ENCODE data around the gene ZNF184.

The ZNF184 gene

DNA sequence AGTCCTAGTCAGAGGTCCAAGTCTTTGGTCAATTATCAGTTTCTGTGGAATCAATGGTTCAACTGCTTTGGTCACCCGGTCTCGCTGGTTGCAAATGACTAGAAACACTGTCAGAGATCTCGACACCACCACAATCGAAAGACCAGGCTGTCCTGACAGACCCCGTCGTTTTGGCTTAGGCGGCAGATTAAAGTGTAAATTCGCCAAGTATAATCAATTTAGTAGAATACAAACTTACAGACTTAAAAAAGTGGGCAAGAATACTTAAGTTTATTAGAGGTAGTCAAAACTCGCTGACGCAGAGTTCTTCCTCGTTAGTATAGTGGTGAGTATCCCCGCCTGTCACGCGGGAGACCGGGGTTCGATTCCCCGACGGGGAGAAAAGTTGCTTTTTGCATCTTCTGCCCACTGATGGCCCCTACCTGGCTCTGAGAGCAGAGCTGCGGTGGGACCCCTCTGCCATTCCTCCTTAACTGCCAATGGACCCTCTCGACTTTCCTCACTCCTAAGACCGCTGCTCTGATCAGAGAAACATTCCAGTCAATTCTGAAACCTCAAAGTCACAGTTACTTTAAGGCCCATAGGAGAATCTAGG, 30.6 kb upstream of the ZNF184 start:
- Histone ChIP-seq H3K4me3 (ENCODE audit: low read depth, low read length) (peak overlapping the region; percentile 86), H3K9me3 (ENCODE audit: control insufficient read depth, insufficient read depth, low read length) (no peaks in the 10 kb centered on the region), H3K9ac (ENCODE audit: low read depth, low read length) (peak overlapping the region; percentile 37), H3K36me3 (ENCODE audit: control insufficient read depth, insufficient read depth, low read length) (no peaks in the 10 kb centered on the region), H3K27ac (ENCODE audit: low read depth, low read length) (peak overlapping the region; percentile 61), H3K4me1 (ENCODE audit: control insufficient read depth, insufficient read depth, low read length) (peaks cover 9% of the 10 kb centered on the region), H3K27me3 (ENCODE audit: control insufficient read depth, insufficient read depth, low read length) (no peaks in the 10 kb centered on the region)

DNA sequence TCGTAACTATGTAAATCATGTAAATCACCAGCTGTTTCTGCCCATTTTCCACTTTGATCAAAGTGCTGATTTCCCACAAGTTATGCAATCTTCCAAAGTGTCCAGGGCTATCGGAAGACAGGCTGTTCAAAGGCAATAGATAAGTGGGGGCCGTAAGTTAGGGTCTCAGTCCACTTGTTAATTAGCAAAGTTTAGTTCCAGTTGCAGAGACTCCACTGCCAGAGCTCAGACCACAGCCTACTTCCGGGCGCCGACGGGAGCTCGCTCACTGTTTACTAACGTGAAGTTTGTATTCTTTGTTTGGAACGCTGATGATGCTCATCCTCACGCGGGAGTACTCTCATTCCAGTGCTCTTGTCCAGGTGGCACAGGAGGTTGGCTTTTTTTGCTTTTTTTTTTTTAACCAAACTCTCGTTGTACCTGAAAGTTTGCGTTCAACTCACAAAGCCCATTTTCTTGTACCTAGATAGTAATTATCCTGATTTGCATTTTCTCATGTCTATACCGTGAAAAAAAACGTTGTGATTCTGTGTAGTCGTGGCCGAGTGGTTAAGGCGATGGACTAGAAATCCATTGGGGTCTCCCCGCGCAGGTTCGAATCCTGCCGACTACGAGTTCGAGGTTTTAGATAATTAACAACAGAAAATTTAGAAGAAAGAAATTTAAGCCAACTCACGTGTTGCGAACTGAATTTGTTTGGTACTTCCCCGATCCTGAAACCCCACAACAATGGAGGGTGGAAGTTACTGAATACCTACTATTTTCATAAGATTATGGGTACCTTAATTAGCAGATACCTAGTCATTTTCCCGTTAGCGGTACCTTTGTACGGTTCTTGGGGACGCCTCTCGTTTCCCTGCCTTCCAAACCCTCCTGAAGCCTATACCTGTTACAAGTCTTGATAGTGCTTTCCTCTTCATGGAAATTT, 29.9 kb upstream of the ZNF184 start:
- Histone ChIP-seq H3K27me3 (ENCODE audit: control insufficient read depth, insufficient read depth, low read length) (no peaks in the 10 kb centered on the region), H3K36me3 (ENCODE audit: control insufficient read depth, insufficient read depth, low read length) (no peaks in the 10 kb centered on the region), H3K27ac (ENCODE audit: low read depth, low read length) (peak overlapping the region; percentile 61), H3K9ac (ENCODE audit: low read depth, low read length) (peak overlapping the region; percentile 47), H3K9me3 (ENCODE audit: control insufficient read depth, insufficient read depth, low read length) (no peaks in the 10 kb centered on the region), H3K4me3 (ENCODE audit: low read depth, low read length) (peak overlapping the region; percentile 86), H3K4me1 (ENCODE audit: control insufficient read depth, insufficient read depth, low read length) (peaks cover 9% of the 10 kb centered on the region)

DNA sequence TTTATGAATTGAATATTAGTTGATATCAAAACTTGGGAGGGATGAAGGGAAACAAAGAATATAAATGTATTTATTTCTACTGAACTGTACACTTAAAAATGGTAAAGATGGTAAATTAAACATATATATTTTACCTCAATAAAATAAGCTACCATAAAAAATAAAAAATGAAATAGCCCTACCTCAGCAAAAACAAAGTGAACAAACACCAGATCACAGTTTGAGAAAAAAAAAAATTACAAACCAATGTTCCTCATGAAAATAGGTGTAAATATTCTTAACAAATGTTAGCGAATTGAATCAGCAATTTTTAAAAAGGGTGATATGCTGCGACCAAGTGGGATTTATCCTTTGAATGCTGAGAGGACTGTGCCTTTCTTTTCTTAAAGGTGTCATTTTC, 28.3 kb upstream of the ZNF184 start:
- no peaks in the 10 kb centered on the region for H3K9me3 ChIP-seq (ENCODE audit: control insufficient read depth, insufficient read depth, low read length)
- H3K27ac ChIP-seq (ENCODE audit: low read depth, low read length): no peak overlapping the region
- peak overlapping the region; percentile 86; the same call in 1 of the 2 replicates for H3K4me3 ChIP-seq (ENCODE audit: low read depth, low read length)
- no peak overlapping the region for H3K9ac ChIP-seq (ENCODE audit: low read depth, low read length)
- H3K27me3 ChIP-seq (ENCODE audit: control insufficient read depth, insufficient read depth, low read length): no peaks in the 10 kb centered on the region
- H3K36me3 ChIP-seq (ENCODE audit: control insufficient read depth, insufficient read depth, low read length): no peaks in the 10 kb centered on the region
- H3K4me1 ChIP-seq (ENCODE audit: control insufficient read depth, insufficient read depth, low read length): peaks cover 9% of the 10 kb centered on the region

DNA sequence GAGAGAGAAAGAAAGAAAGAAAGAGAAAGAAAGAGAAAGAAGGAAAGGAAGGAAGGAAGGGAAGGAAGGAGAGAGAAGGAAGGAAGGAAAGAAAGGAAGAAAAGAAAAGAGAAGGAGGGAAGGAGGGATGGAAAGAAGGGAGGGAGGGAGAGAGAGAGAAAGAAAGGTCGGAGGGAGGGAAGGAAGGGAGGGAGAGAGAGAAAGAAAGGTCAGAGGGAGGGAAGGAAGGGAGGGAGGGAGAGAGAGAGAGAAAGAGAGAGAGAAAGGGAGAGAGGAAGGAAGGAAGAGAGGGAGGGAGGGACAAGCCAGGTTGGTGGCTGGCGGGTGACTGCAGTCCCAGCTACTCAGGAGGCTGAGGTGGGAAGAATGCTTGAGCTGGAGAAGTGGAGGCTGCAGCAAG, 27.3 kb upstream of the ZNF184 start:
- H3K36me3 ChIP-seq (ENCODE audit: control insufficient read depth, insufficient read depth, low read length): no peaks in the 10 kb centered on the region
- no peaks in the 10 kb centered on the region for H3K27me3 ChIP-seq (ENCODE audit: control insufficient read depth, insufficient read depth, low read length)
- H3K9ac ChIP-seq (ENCODE audit: low read depth, low read length): no peak overlapping the region
- peaks cover 2% of the 10 kb centered on the region; the same call in 1 of the 2 replicates for H3K4me1 ChIP-seq (ENCODE audit: control insufficient read depth, insufficient read depth, low read length)
- H3K27ac ChIP-seq (ENCODE audit: low read depth, low read length): no peak overlapping the region
- H3K4me3 ChIP-seq (ENCODE audit: low read depth, low read length): peak overlapping the region; percentile 57
- no peaks in the 10 kb centered on the region for H3K9me3 ChIP-seq (ENCODE audit: control insufficient read depth, insufficient read depth, low read length)

DNA sequence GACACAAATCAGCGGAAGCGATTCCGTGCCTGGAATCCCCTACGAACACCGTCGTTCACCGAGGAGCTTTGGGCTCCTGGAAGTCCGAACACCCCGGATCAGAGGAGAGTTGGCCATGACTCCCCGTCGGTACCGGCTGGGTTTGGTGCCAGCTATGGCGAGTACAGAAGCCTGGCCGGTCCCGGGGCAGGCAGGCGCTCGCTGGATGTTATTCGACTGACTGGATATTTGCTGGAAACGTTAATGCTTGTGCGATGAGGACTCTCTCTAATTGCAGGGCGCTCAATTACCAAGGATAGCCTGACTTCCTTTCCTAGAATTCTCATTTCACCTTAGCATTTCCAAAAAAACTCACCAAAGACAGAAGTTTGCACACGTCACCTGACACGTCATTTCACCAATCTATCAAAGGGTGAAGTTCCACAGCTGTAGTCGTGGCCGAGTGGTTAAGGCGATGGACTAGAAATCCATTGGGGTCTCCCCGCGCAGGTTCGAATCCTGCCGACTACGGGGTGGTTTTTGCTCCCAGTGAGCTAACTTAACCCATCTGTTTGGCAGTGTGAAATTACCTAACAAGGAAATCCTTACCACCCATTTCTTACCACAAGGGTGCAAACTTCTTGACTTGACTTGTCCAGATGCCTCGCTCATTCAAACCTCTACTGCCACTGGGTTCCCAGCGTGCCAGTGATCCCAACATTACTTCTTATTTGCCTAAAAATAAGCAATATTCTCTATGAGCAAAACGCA, 22.7 kb upstream of the ZNF184 start:
- Histone ChIP-seq H3K27ac (ENCODE audit: low read depth, low read length) (no peak overlapping the region), H3K27me3 (ENCODE audit: control insufficient read depth, insufficient read depth, low read length) (peaks cover 10% of the 10 kb centered on the region), H3K9me3 (ENCODE audit: control insufficient read depth, insufficient read depth, low read length) (no peaks in the 10 kb centered on the region), H3K9ac (ENCODE audit: low read depth, low read length) (peak overlapping the region; percentile 32; the same call in 1 of the 2 replicates), H3K36me3 (ENCODE audit: control insufficient read depth, insufficient read depth, low read length) (no peaks in the 10 kb centered on the region), H3K4me1 (ENCODE audit: control insufficient read depth, insufficient read depth, low read length) (no peaks in the 10 kb centered on the region), H3K4me3 (ENCODE audit: low read depth, low read length) (peak overlapping the region; percentile 91)

DNA sequence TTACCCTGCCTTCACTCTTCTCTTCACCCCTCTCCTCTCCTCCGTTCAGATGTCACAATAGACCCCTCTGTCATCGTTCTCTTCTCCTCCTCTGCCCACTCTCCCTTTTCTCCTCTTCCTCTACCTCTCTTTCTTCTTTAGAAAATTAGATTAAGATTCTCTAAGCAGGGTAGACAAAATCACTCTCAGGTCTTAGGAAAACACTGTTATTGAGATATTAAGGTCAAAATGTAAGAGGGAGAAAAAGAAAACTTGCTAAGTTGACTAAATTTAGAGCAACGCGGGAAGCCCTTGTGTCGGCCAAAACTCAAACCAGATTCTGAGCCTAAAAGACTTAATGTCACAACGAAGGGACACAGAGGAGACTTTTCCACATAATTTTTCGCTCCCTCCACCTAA, 22.1 kb upstream of the ZNF184 start:
- H3K27ac ChIP-seq (ENCODE audit: low read depth, low read length): no peak overlapping the region
- peak overlapping the region; percentile 32; the same call in 1 of the 2 replicates for H3K9ac ChIP-seq (ENCODE audit: low read depth, low read length)
- peaks cover 10% of the 10 kb centered on the region for H3K27me3 ChIP-seq (ENCODE audit: control insufficient read depth, insufficient read depth, low read length)
- H3K9me3 ChIP-seq (ENCODE audit: control insufficient read depth, insufficient read depth, low read length): no peaks in the 10 kb centered on the region
- peak overlapping the region; percentile 91 for H3K4me3 ChIP-seq (ENCODE audit: low read depth, low read length)
- H3K36me3 ChIP-seq (ENCODE audit: control insufficient read depth, insufficient read depth, low read length): no peaks in the 10 kb centered on the region
- no peaks in the 10 kb centered on the region for H3K4me1 ChIP-seq (ENCODE audit: control insufficient read depth, insufficient read depth, low read length)

DNA sequence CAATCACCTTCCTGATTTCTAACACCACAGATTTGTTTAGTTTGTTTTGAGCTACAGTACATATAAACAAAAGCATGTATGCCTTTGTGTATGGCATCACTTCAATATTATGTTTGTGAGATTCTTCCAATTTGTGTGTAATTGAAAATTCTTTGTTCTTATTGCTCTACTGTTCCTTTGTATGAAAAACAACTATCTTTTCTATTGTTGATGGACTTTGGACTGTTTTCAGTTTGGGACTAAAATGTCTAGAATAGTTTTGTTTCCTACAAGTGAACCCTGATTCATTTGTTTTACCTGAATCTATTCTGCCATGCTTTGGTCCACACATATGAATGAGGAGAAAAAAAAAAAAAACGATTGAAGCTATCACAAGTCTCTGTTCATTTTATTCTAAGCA, 21.2 kb upstream of the ZNF184 start:
- Histone ChIP-seq H3K36me3 (ENCODE audit: control insufficient read depth, insufficient read depth, low read length) (no peaks in the 10 kb centered on the region), H3K9me3 (ENCODE audit: control insufficient read depth, insufficient read depth, low read length) (no peaks in the 10 kb centered on the region), H3K27ac (ENCODE audit: low read depth, low read length) (no peak overlapping the region), H3K27me3 (ENCODE audit: control insufficient read depth, insufficient read depth, low read length) (peaks cover 10% of the 10 kb centered on the region), H3K4me3 (ENCODE audit: low read depth, low read length) (no peak overlapping the region; the same call in 1 of the 2 replicates), H3K9ac (ENCODE audit: low read depth, low read length) (no peak overlapping the region), H3K4me1 (ENCODE audit: control insufficient read depth, insufficient read depth, low read length) (no peaks in the 10 kb centered on the region)

DNA sequence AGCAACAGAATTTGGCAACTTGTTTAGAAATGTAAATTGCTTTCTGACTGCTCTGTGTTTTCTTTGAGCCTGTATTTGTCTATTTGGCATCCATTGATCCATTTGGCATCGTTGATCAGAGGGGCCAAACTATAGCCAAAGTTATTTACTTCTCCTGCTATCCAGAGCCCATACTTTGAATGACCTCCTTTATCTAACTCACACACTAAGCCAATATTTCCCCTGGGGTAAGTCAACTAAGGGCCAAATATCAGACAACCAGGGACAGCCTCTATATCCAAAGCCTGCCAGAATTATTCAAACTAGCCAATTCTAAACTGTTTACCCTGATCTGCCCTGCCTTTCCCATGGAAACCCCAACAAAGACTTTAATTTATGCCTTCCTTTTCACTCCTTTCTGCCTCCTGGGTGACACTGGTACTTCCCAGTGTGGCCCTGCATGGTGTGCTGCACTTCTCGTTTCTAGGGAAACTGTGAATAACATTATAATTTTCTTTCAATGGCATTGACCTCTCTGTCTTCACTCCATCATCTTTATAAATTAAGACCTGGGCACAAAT, 19.8 kb upstream of the ZNF184 start:
- Histone ChIP-seq H3K4me1 (ENCODE audit: control insufficient read depth, insufficient read depth, low read length) (no peaks in the 10 kb centered on the region), H3K9me3 (ENCODE audit: control insufficient read depth, insufficient read depth, low read length) (no peaks in the 10 kb centered on the region), H3K4me3 (ENCODE audit: low read depth, low read length) (no peak overlapping the region), H3K27ac (ENCODE audit: low read depth, low read length) (no peak overlapping the region), H3K27me3 (ENCODE audit: control insufficient read depth, insufficient read depth, low read length) (peaks cover 10% of the 10 kb centered on the region), H3K9ac (ENCODE audit: low read depth, low read length) (no peak overlapping the region), H3K36me3 (ENCODE audit: control insufficient read depth, insufficient read depth, low read length) (no peaks in the 10 kb centered on the region)

DNA sequence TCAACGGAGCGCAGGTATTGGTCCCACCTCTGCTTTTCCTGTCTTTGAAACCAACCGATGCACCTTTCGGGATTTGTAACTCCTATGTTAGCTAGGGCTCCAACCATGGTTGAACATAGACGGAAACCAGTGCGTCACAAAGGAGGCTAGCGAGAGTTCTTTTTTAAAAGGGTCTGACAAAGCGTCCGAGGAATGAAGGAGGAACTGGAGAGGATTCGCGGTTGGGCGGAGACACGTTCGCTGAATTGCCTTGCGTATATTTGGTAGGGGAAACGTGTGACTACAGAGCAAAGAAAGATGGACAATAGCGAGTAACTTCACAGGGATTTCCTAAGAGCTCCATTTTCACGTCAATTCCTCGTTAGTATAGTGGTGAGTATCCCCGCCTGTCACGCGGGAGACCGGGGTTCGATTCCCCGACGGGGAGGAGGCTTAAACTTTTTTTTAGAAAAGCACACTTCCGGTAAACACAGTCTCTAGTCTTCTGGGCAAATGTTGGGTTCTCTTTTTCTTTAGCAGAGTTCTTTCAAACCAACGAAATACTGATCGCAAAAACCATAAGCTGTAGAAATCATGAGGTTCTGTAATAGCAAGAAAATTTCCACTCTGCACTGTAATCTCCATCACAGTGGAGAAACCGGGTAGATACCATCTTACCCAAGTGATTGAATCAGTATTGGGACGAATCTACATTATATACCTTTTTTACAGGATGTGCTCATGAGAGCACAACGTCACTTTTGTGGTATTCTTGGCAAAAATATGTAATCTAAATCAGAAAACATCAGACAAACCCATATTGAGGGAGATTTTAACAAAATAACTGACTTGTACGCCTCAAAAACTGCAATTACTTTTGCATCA, 6.6 kb upstream of the ZNF184 start:
- Histone ChIP-seq H3K9ac (ENCODE audit: low read depth, low read length) (peak overlapping the region; percentile 60), H3K9me3 (ENCODE audit: control insufficient read depth, insufficient read depth, low read length) (no peaks in the 10 kb centered on the region), H3K27ac (ENCODE audit: low read depth, low read length) (peak overlapping the region; percentile 54), H3K27me3 (ENCODE audit: control insufficient read depth, insufficient read depth, low read length) (peaks cover 19% of the 10 kb centered on the region), H3K36me3 (ENCODE audit: control insufficient read depth, insufficient read depth, low read length) (no peaks in the 10 kb centered on the region), H3K4me1 (ENCODE audit: control insufficient read depth, insufficient read depth, low read length) (no peaks in the 10 kb centered on the region), H3K4me3 (ENCODE audit: low read depth, low read length) (peak overlapping the region; percentile 94)

DNA sequence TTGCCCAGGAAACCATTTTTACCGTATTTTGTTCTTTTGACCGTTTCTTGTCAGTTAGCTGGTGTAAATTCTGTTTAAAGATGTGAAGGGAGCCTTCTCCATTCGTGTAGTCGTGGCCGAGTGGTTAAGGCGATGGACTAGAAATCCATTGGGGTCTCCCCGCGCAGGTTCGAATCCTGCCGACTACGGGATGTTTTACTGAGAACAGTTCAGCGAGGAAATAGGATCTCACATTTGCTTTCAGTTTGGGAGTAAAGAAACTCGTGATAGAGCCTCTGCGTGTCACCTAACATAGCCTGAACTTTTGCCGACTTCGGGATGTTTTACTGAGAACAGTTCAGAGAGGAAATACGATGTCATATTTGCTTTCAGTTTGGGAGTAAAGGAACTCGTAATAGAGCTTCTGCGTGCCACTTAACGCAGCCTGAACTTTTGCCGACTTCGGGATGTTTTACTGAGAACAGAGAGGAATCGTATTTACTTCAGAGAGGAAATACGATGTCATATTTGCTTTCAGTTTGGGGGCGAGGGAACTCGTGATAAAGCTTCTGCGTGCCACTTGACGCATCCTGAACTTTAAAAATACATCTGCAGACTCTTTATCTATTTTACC, 5.9 kb upstream of the ZNF184 start:
- Histone ChIP-seq H3K9ac (ENCODE audit: low read depth, low read length) (peak overlapping the region; percentile 60), H3K27me3 (ENCODE audit: control insufficient read depth, insufficient read depth, low read length) (peaks cover 19% of the 10 kb centered on the region), H3K36me3 (ENCODE audit: control insufficient read depth, insufficient read depth, low read length) (no peaks in the 10 kb centered on the region), H3K4me1 (ENCODE audit: control insufficient read depth, insufficient read depth, low read length) (no peaks in the 10 kb centered on the region), H3K9me3 (ENCODE audit: control insufficient read depth, insufficient read depth, low read length) (no peaks in the 10 kb centered on the region), H3K27ac (ENCODE audit: low read depth, low read length) (peak overlapping the region; percentile 54), H3K4me3 (ENCODE audit: low read depth, low read length) (peak overlapping the region; percentile 94)

All from HUES48 (cell line).